ENCODE results near the gene UBA6.

Gene UBA6

GRCh38 chr4:67721770-67722597 lies 21.0 kb upstream of the UBA6 start:
- H3K27ac ChIP-seq, result no peak overlapping the region
- TF ChIP-seq ZFX (IDR thresholded peaks at IDR 0.05; ENCODE audit: borderline replicate concordance) (no peak), CTCF (IDR thresholded peaks at IDR 0.05) (no peak)

GRCh38 chr4:67721315-67721769 lies 20.4 kb upstream of the UBA6 start:
- TF ChIP-seq ZFX (IDR thresholded peaks at IDR 0.05; ENCODE audit: borderline replicate concordance), result no peak
- TF ChIP-seq CTCF (IDR thresholded peaks at IDR 0.05), result no peak
- no peak overlapping the region for H3K27ac ChIP-seq

- no peak overlapping the region for H3K27ac ChIP-seq
- TF ChIP-seq CTCF (IDR thresholded peaks at IDR 0.05), result no peak
- no peak for TF ChIP-seq ZFX (IDR thresholded peaks at IDR 0.05; ENCODE audit: borderline replicate concordance)
Measured at GRCh38 chr4:67719953-67720617, 19.1 kb upstream of the UBA6 start.

GRCh38 chr4:67718848-67719247 lies 17.9 kb upstream of the UBA6 start:
- no peak for TF ChIP-seq ZFX (IDR thresholded peaks at IDR 0.05; ENCODE audit: borderline replicate concordance)
- no peak for TF ChIP-seq CTCF (IDR thresholded peaks at IDR 0.05)

GRCh38 chr4:67717586-67717985 lies 16.6 kb upstream of the UBA6 start:
- TF ChIP-seq CTCF (IDR thresholded peaks at IDR 0.05) (no peak), ZFX (IDR thresholded peaks at IDR 0.05; ENCODE audit: borderline replicate concordance) (no peak)
- H3K27ac ChIP-seq, result no peak overlapping the region

More at GRCh38 chr4:67718848-67719247, 17.9 kb upstream of the UBA6 start:
- H3K27ac ChIP-seq, result no peak overlapping the region

GRCh38 chr4:67714955-67715354 lies 14.0 kb upstream of the UBA6 start:
- TF ChIP-seq CTCF (IDR thresholded peaks at IDR 0.05) (no peak; the same call in 1 of the 2 replicates), ZFX (IDR thresholded peaks at IDR 0.05; ENCODE audit: borderline replicate concordance) (no peak)
- H3K27ac ChIP-seq, result no peak overlapping the region

GRCh38 chr4:67714248-67714583 lies 13.3 kb upstream of the UBA6 start:
- peak overlapping the region; percentile 69 for H3K27ac ChIP-seq
- TF ChIP-seq ZFX (IDR thresholded peaks at IDR 0.05; ENCODE audit: borderline replicate concordance) (no peak), CTCF (IDR thresholded peaks at IDR 0.05) (no peak)
